Measurements from ENCODE around the gene DCTN5.
"Not testable (repeated sequence)": the region's sequence is repeated elsewhere in the genome, so short reads cannot be mapped to it uniquely, and the experiment has no call there.

DNA sequence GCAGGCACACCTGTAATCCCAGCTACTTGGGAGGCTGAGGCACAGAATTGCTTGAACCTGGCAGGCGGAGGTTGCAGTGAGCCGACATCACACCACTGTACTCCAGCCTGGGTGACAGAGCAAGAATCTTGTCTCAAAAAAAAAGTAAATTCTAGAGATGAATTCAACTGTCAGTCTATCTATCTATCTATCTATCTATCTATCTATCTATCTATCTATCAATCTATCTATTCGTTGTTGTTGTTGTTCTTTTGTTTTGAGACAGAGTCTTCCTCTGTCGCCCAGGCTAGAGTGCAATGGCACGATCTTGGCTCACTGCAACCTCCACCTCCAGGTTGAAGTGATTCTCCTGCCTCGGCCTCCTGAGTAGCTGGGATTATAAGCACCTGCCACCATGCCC, 30.4 kb upstream of the DCTN5 start:
- TF ChIP-seq CTCF (IDR thresholded peaks at IDR 0.05; ENCODE audit: extremely low read depth in 1 of 2, insufficient read depth in 1 of 2, low read depth in 1 of 2, low read length in 2 of 2); POLR2A (IDR thresholded peaks at IDR 0.05; ENCODE audit: low read depth, low read length); POLR2AphosphoS5 (IDR thresholded peaks at IDR 0.05; ENCODE audit: insufficient read depth, low read depth, low read length); EZH2 (IDR thresholded peaks at IDR 0.05; ENCODE audit: borderline replicate concordance, low read depth, low read length, severe bottlenecking): not testable (repeated sequence)
